ENCODE measurements around the gene ADORA3.
A peak's percentile ranks its signal among the peaks of the same experiment; 100 is the strongest.

The ADORA3 gene

DNA sequence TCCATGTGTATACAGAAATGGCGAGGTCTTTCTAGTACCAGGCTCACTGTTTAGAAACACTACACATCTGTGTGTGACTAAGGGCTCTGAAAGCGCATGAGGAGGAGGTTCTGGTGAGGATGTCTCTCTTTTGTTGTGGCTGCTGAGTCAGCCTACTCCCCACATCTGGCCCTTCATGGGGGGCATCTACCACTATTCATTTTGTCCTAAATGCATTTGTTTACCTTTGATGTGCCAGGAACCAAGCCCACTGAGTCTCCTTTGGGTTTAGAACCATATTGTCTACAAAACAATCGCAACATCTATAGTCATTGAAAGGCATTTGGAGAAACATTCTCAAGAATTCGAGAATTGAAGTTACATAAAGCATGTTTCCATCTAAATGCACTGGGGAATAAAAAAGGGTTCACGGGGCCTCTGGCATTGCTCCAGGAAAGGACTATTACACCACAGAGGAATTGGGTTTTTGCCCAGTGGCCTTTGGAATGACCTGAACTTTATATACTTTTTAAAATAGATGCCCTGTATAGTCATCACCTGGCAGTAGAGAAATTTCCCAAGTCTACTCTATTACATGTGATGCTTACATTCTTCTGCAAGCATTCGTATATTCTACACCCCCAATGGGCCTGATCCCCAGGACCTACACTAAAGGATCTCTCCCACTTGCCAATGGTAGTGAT lies 35.1 kb upstream of the ADORA3 start:
- peak overlapping the region in 1 of 2 experiments; percentile 16 for H3K18ac ChIP-seq (ENCODE audit: low read depth in 1 of 2, low read length in 2 of 2)
- H2BK120ac ChIP-seq (ENCODE audit: low read depth, low read length): no peak overlapping the region
- H3K4me3 ChIP-seq (ENCODE audit: insufficient read depth in 1 of 2, low read depth in 1 of 2, low read length in 2 of 2): no peak overlapping the region
- H3K27ac ChIP-seq (ENCODE audit: low read length, poor library complexity, severe bottlenecking): peak overlapping the region; percentile 42
- no peaks in the 10 kb centered on the region for H3K79me1 ChIP-seq (replicated peaks; ENCODE audit: low read length, poor library complexity, severe bottlenecking)
- H4K8ac ChIP-seq (ENCODE audit: low read length): no peak overlapping the region
- H3K9me3 ChIP-seq (ENCODE audit: control insufficient read depth, low read length): no peaks in the 10 kb centered on the region
- H3K14ac ChIP-seq (ENCODE audit: low read length in 2 of 2): peak overlapping the region in 1 of 2 experiments; percentile 12
- H3K4me1 ChIP-seq (ENCODE audit: control insufficient read depth, insufficient read depth, low read depth, low read length): peaks cover 5% of the 10 kb centered on the region
- H4K91ac ChIP-seq (ENCODE audit: low read length): no peak overlapping the region
- WGBS: 73% methylated on average over 5 of the region's 6 CpGs
- H2AK5ac ChIP-seq (ENCODE audit: low read length, severe bottlenecking): no peak overlapping the region
- no peak overlapping the region for H3K23ac ChIP-seq (ENCODE audit: low read length in 2 of 2)
- no peak overlapping the region for H2BK12ac ChIP-seq (ENCODE audit: low read length in 2 of 2)
- no peaks in the 10 kb centered on the region for H3K36me3 ChIP-seq (ENCODE audit: control insufficient read depth in 1 of 2, insufficient read depth in 2 of 2, low read depth in 1 of 2, low read length in 2 of 2)
- H2BK5ac ChIP-seq (ENCODE audit: low read depth, low read length, poor library complexity, severe bottlenecking): no peak overlapping the region
- no peak overlapping the region for H2BK15ac ChIP-seq (ENCODE audit: low read depth, poor library complexity, severe bottlenecking)
- no peaks in the 10 kb centered on the region for H3K27me3 ChIP-seq (ENCODE audit: control insufficient read depth in 1 of 2, insufficient read depth in 1 of 2, low read length in 2 of 2)
- H2AFZ ChIP-seq (ENCODE audit: low read depth, low read length): no peak overlapping the region
- no peak overlapping the region for H3K9ac ChIP-seq (ENCODE audit: low read length)
- peak; percentile 13 for DNase-seq
- no peak overlapping the region for H3K4me2 ChIP-seq (ENCODE audit: low read length, poor library complexity, severe bottlenecking)
- H3K4ac ChIP-seq (ENCODE audit: low read depth in 1 of 2, low read length in 2 of 2): no peak overlapping the region

DNA sequence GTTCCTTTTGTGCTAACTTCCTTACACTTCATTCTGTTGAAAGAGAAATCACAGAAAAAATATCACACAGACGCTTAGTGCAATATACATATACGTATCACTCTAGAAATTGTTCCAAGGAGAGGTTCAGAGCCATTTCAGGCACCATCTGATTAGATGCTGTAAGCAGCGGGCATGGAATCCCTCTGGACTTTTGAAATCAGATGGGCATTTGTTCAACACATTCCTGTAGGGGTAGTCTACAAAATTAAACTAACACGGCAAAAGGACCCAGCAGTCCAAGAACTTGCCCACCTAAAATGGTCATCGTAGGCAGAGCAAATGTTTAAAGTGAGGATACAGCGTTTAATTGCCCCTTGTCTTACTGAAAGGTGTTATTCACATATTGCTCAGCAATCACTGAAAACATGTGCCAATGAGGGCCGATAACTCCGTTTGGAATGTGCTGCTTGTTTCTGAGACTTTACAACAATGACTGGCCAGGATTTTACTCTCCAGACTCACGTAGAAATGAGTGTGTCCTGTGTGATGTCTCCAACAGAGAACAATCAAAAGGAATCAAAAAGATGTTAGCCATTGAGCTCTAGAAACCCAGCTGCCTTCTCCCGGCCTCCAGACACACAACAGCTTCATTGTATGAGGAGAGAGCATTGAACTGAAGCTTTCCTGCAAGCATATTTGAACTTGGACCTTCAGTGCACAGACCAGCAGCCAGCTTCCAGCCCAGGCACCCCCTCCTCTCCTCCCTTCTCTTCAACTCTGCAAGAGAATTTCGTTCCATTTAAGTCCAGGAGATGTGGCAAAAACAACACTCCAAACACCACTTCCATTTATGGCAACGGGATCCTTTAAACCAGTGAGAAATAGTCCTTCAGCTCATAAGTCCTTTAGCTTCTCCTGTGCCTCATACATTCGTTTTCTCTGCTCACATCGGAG lies 32.1 kb upstream of the ADORA3 start:
- H3K4me1 ChIP-seq (ENCODE audit: control insufficient read depth, insufficient read depth, low read depth, low read length): peaks cover 3% of the 10 kb centered on the region
- H3K79me1 ChIP-seq (replicated peaks; ENCODE audit: low read length, poor library complexity, severe bottlenecking): no peaks in the 10 kb centered on the region
- H3K36me3 ChIP-seq (ENCODE audit: control insufficient read depth in 1 of 2, insufficient read depth in 2 of 2, low read depth in 1 of 2, low read length in 2 of 2): no peaks in the 10 kb centered on the region
- H3K27me3 ChIP-seq (ENCODE audit: control insufficient read depth in 1 of 2, insufficient read depth in 1 of 2, low read length in 2 of 2): no peaks in the 10 kb centered on the region
- no peak overlapping the region for H3K27ac ChIP-seq (ENCODE audit: low read length, poor library complexity, severe bottlenecking)
- no peaks in the 10 kb centered on the region for H3K9me3 ChIP-seq (ENCODE audit: control insufficient read depth, low read length)
- WGBS: 89% methylated on average over 12 of the region's 14 CpGs
- H3K9ac ChIP-seq (ENCODE audit: low read length): no peak overlapping the region
- H3K23ac ChIP-seq (ENCODE audit: low read length in 2 of 2): no peak overlapping the region
- H2BK5ac ChIP-seq (ENCODE audit: low read depth, low read length, poor library complexity, severe bottlenecking): no peak overlapping the region
- H2AK5ac ChIP-seq (ENCODE audit: low read length, severe bottlenecking): no peak overlapping the region
- no peak overlapping the region for H2AFZ ChIP-seq (ENCODE audit: low read depth, low read length)
- no peak for DNase-seq
- H2BK120ac ChIP-seq (ENCODE audit: low read depth, low read length): no peak overlapping the region
- H3K18ac ChIP-seq (ENCODE audit: low read depth in 1 of 2, low read length in 2 of 2): no peak overlapping the region
- H4K91ac ChIP-seq (ENCODE audit: low read length): no peak overlapping the region
- H3K4me3 ChIP-seq (ENCODE audit: insufficient read depth in 1 of 2, low read depth in 1 of 2, low read length in 2 of 2): no peak overlapping the region
- H4K8ac ChIP-seq (ENCODE audit: low read length): no peak overlapping the region
- H3K4ac ChIP-seq (ENCODE audit: low read depth in 1 of 2, low read length in 2 of 2): no peak overlapping the region
- H2BK15ac ChIP-seq (ENCODE audit: low read depth, poor library complexity, severe bottlenecking): no peak overlapping the region
- H2BK12ac ChIP-seq (ENCODE audit: low read length in 2 of 2): no peak overlapping the region
- H3K4me2 ChIP-seq (ENCODE audit: low read length, poor library complexity, severe bottlenecking): no peak overlapping the region
- H3K14ac ChIP-seq (ENCODE audit: low read length in 2 of 2): no peak overlapping the region

DNA sequence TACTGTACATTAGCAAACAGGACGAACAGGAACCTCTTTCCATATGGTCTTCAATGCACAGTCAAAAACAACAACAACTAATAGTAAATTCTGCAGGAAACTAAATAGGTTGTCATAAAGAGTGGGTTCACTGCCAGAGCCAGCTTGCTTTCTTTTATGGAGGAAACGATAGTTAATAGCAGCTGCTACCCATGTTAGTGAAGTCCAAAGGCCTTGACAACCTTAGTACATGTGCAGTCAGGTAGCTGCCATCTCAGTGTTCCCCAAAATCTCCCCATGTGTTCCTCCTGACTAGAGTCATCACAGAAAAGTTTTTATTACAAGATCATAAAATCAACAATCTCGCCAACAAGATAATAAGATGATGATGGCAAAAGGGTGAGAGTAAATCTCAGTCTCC lies 16.6 kb upstream of the ADORA3 start:
- H2BK15ac ChIP-seq (ENCODE audit: low read depth, poor library complexity, severe bottlenecking): no peak overlapping the region
- H3K18ac ChIP-seq (ENCODE audit: low read depth in 1 of 2, low read length in 2 of 2): no peak overlapping the region
- no peak overlapping the region for H3K4me3 ChIP-seq (ENCODE audit: insufficient read depth in 1 of 2, low read depth in 1 of 2, low read length in 2 of 2)
- no peak overlapping the region for H4K8ac ChIP-seq (ENCODE audit: low read length)
- no peaks in the 10 kb centered on the region for H3K9me3 ChIP-seq (ENCODE audit: control insufficient read depth, low read length)
- no peaks in the 10 kb centered on the region for H3K79me1 ChIP-seq (replicated peaks; ENCODE audit: low read length, poor library complexity, severe bottlenecking)
- H2BK5ac ChIP-seq (ENCODE audit: low read depth, low read length, poor library complexity, severe bottlenecking): no peak overlapping the region
- no peak overlapping the region for H3K23ac ChIP-seq (ENCODE audit: low read length in 2 of 2)
- no peak overlapping the region for H3K9ac ChIP-seq (ENCODE audit: low read length)
- no peak overlapping the region for H3K4ac ChIP-seq (ENCODE audit: low read depth in 1 of 2, low read length in 2 of 2)
- no peak overlapping the region for H2BK12ac ChIP-seq (ENCODE audit: low read length in 2 of 2)
- no peak overlapping the region for H3K14ac ChIP-seq (ENCODE audit: low read length in 2 of 2)
- H3K36me3 ChIP-seq (ENCODE audit: control insufficient read depth in 1 of 2, insufficient read depth in 2 of 2, low read depth in 1 of 2, low read length in 2 of 2): no peaks in the 10 kb centered on the region
- H2AK5ac ChIP-seq (ENCODE audit: low read length, severe bottlenecking): no peak overlapping the region
- H4K91ac ChIP-seq (ENCODE audit: low read length): no peak overlapping the region
- WGBS: 96% methylated on average over 2 of the region's 3 CpGs
- no peaks in the 10 kb centered on the region for H3K4me1 ChIP-seq (ENCODE audit: control insufficient read depth, insufficient read depth, low read depth, low read length)
- no peak overlapping the region for H3K4me2 ChIP-seq (ENCODE audit: low read length, poor library complexity, severe bottlenecking)
- no peak for DNase-seq
- H3K27ac ChIP-seq (ENCODE audit: low read length, poor library complexity, severe bottlenecking): no peak overlapping the region
- H3K27me3 ChIP-seq (ENCODE audit: control insufficient read depth in 1 of 2, insufficient read depth in 1 of 2, low read length in 2 of 2): no peaks in the 10 kb centered on the region
- H2AFZ ChIP-seq (ENCODE audit: low read depth, low read length): no peak overlapping the region
- no peak overlapping the region for H2BK120ac ChIP-seq (ENCODE audit: low read depth, low read length)

DNA sequence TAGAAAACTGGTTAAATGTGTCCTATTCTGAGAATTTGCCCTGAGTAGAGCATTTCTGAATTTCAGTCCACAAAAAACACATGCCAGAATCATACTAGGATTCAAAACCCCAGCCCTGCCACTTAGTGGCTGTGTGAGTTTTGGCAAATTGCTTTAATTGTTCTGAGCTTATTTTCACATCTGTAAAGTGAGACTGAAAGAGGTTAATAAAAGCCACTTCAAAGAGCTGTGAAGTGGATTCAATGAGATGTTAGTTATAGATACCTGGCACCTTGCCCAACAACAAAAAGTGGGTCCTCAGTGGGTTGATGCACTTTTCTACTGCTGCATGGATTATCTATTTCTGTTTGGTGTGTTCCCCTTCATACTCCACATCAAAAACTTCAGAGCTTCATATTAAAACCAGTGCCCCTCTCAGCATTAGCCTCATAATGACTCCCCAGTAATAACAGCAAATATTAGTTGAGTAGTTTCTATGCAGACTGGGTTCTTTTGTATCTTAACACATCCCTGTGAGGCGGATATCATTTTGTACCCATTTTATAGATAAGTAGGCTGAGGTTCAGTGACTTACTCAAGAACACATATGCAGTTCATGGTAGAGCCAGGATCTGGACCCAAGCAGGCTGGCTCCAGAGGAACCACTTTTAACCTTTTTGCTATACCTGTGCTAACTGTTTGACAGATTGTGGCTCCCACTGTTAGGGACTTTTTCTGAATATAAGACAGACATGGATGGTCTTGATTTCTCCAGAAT lies 14.2 kb upstream of the ADORA3 start:
- Histone ChIP-seq H3K79me1 (replicated peaks; ENCODE audit: low read length, poor library complexity, severe bottlenecking) (no peaks in the 10 kb centered on the region), H2BK15ac (ENCODE audit: low read depth, poor library complexity, severe bottlenecking) (no peak overlapping the region), H3K18ac (ENCODE audit: low read depth in 1 of 2, low read length in 2 of 2) (no peak overlapping the region), H3K9me3 (ENCODE audit: control insufficient read depth, low read length) (no peaks in the 10 kb centered on the region), H3K36me3 (ENCODE audit: control insufficient read depth in 1 of 2, insufficient read depth in 2 of 2, low read depth in 1 of 2, low read length in 2 of 2) (no peaks in the 10 kb centered on the region), H2BK120ac (ENCODE audit: low read depth, low read length) (no peak overlapping the region), H3K14ac (ENCODE audit: low read length in 2 of 2) (no peak overlapping the region), H2AFZ (ENCODE audit: low read depth, low read length) (no peak overlapping the region), H2AK5ac (ENCODE audit: low read length, severe bottlenecking) (no peak overlapping the region), H2BK12ac (ENCODE audit: low read length in 2 of 2) (no peak overlapping the region), H3K4ac (ENCODE audit: low read depth in 1 of 2, low read length in 2 of 2) (no peak overlapping the region), H3K23ac (ENCODE audit: low read length in 2 of 2) (no peak overlapping the region), H3K9ac (ENCODE audit: low read length) (no peak overlapping the region), H4K91ac (ENCODE audit: low read length) (no peak overlapping the region), H3K27ac (ENCODE audit: low read length, poor library complexity, severe bottlenecking) (no peak overlapping the region), H2BK5ac (ENCODE audit: low read depth, low read length, poor library complexity, severe bottlenecking) (no peak overlapping the region), H3K4me1 (ENCODE audit: control insufficient read depth, insufficient read depth, low read depth, low read length) (no peaks in the 10 kb centered on the region), H3K4me3 (ENCODE audit: insufficient read depth in 1 of 2, low read depth in 1 of 2, low read length in 2 of 2) (no peak overlapping the region), H4K8ac (ENCODE audit: low read length) (no peak overlapping the region), H3K27me3 (ENCODE audit: control insufficient read depth in 1 of 2, insufficient read depth in 1 of 2, low read length in 2 of 2) (no peaks in the 10 kb centered on the region), H3K4me2 (ENCODE audit: low read length, poor library complexity, severe bottlenecking) (no peak overlapping the region)
- DNase-seq: no peak
- WGBS: 92% methylated on average over 1 of the region's 1 CpG
